Neural progenitor cell (in vitro differentiated cells): ENCODE measurements around the gene PPP5C. TPM values are rescaled to one million over a fixed set of nuclear protein-coding genes. Genes with fewer than 3 reads are reported as not detected.
"Not testable (repeated sequence)": the region's sequence is repeated elsewhere in the genome, so short reads cannot be mapped to it uniquely, and the experiment has no call there.

Experiments
- DNase-seq: peaks from one replicate; pipeline ENCODE4 v3.0.0-alpha.2; 2016; ENCODE audit warnings: low spot score
- H2AFZ ChIP-seq: fragments of 200-600 bp; sonication (generic); replicated peaks from 2 replicates; pipeline ENCODE4 v1.6.1; 2016; ENCODE audit warnings: antibody characterized with exemption
- H3F3A ChIP-seq: fragments of 200-600 bp; sonication (generic); 2 replicates; pipeline ENCODE4 v1.6.1; 2016; ENCODE audit warnings: antibody characterized with exemption, low read depth
- H3K27ac ChIP-seq: fragments of 200-600 bp; sonication (generic); 2 replicates; pipeline ENCODE4 v1.5.1; 2016; ENCODE audit warnings: mild to moderate bottlenecking
- H3K27me3 ChIP-seq: fragments of 200-600 bp; sonication (generic); 2 replicates; pipeline ENCODE4 v1.6.1; 2016; ENCODE audit warnings: mild to moderate bottlenecking, moderate library complexity
- H3K36me3 ChIP-seq: fragments of 200-600 bp; sonication (generic); 2 replicates; pipeline ENCODE4 v1.5.1; 2016
- H3K4me1 ChIP-seq: fragments of 200-600 bp; sonication (generic); 2 replicates; pipeline ENCODE4 v1.6.1; 2016; ENCODE audit warnings: mixed run types
- H3K4me2 ChIP-seq: fragments of 200-600 bp; sonication (generic); 2 replicates; pipeline ENCODE4 v1.6.1; 2016
- H3K4me3 ChIP-seq: fragments of 200-600 bp; sonication (generic); 2 replicates; pipeline ENCODE4 v1.5.1; 2016
- H3K79me2 ChIP-seq: fragments of 200-600 bp; sonication (generic); 2 replicates; pipeline ENCODE4 v1.6.1; 2016; ENCODE audit warnings: low read depth
- H3K9ac ChIP-seq: fragments of 200-600 bp; sonication (generic); 2 replicates; pipeline ENCODE4 v1.6.1; 2016
- H3K9me3 ChIP-seq: fragments of 200-600 bp; sonication (generic); 2 replicates; pipeline ENCODE4 v1.5.1; 2016; ENCODE audit warnings: low read depth
- H4K20me1 ChIP-seq: fragments of 200-600 bp; sonication (generic); 2 replicates; pipeline ENCODE4 v1.6.1; 2016; ENCODE audit warnings: low read depth
- H3K27ac Mint-ChIP-seq: 3 replicates; pipeline ENCODE4 v1.8.0; 2021; ENCODE audit warnings: mixed read lengths
- H3K27me3 Mint-ChIP-seq: 2 replicates; pipeline ENCODE4 v1.8.0; 2022; ENCODE audit warnings: low read depth, mild to moderate bottlenecking, inconsistent platforms, moderate library complexity, mixed read lengths; ENCODE audit not compliant: insufficient read depth
- H3K36me3 Mint-ChIP-seq: 3 replicates; pipeline ENCODE4 v1.8.0; 2021; ENCODE audit warnings: mixed read lengths
- H3K4me1 Mint-ChIP-seq: 3 replicates; pipeline ENCODE4 v1.8.0; 2021; ENCODE audit warnings: mixed read lengths
- H3K4me3 Mint-ChIP-seq: 3 replicates; pipeline ENCODE4 v1.8.0; 2021; ENCODE audit warnings: mild to moderate bottlenecking, moderate library complexity, mixed read lengths
- H3K9me3 Mint-ChIP-seq: 3 replicates; pipeline ENCODE4 v1.8.0; 2020; ENCODE audit warnings: mixed read lengths
- CTCF ChIP-seq: fragments of 200-600 bp; sonication (generic); IDR thresholded peaks from 2 replicates; pipeline ENCODE4 v1.5.1; 2017; ENCODE audit warnings: antibody characterized with exemption, mild to moderate bottlenecking
- EZH2 ChIP-seq: fragments of 200-600 bp; sonication (generic); IDR thresholded peaks from 2 replicates; pipeline ENCODE4 v1.6.1; 2017; ENCODE audit warnings: antibody characterized with exemption, mild to moderate bottlenecking, moderate library complexity
- EZH2phosphoT487 ChIP-seq: fragments of 200-600 bp; sonication (generic); IDR thresholded peaks from 2 replicates; pipeline ENCODE4 v1.6.1; 2017; ENCODE audit warnings: antibody characterized with exemption
- total RNA-seq: library from RNA; depleted of rRNA; stranded (reverse); fragments of >200 nt; gene quantifications from 2 replicates; pipeline ENCODE4 v1.2.3, GENCODE V29; 2015; ENCODE audit warnings: low replicate concordance

PPP5C gene
- total RNA-seq, 1 donor from 2014 or later: 63.5 TPM

GRCh38 chr19:46374536-46375475, 27.9 kb downstream of the PPP5C start:
- H3K4me1 ChIP-seq: peaks cover 20% of the 10 kb centered on the region
- H2AFZ ChIP-seq: no peak overlapping the region
- H3F3A ChIP-seq: peaks cover 19% of the 10 kb centered on the region
- peaks cover 7% of the 10 kb centered on the region for H3K36me3 ChIP-seq
- H3K9ac ChIP-seq: no peak overlapping the region
- TF ChIP-seq EZH2phosphoT487: no peak
- no peak for TF ChIP-seq EZH2
- no peak for TF ChIP-seq CTCF
- Mint-ChIP-seq H3K4me1 (peaks cover 27% of the 10 kb centered on the region), H3K4me3 (no peak overlapping the region), H3K36me3 (peaks cover 27% of the 10 kb centered on the region), H3K27me3 (peaks cover 5% of the 10 kb centered on the region), H3K9me3 (no peaks in the 10 kb centered on the region), H3K27ac (no peak overlapping the region)
- peaks cover 55% of the 10 kb centered on the region for H3K79me2 ChIP-seq
- H4K20me1 ChIP-seq: peaks cover 34% of the 10 kb centered on the region
- no peak overlapping the region for H3K4me3 ChIP-seq
- no peaks in the 10 kb centered on the region for H3K27me3 ChIP-seq
- H3K9me3 ChIP-seq: no peaks in the 10 kb centered on the region
- H3K4me2 ChIP-seq: no peak overlapping the region
- DNase-seq: no peak
- H3K27ac ChIP-seq: peak overlapping the region; percentile 90

GRCh38 chr19:46375476-46376067, 28.7 kb downstream of the PPP5C start:
- H3K79me2 ChIP-seq: peaks cover 57% of the 10 kb centered on the region
- H4K20me1 ChIP-seq: peaks cover 34% of the 10 kb centered on the region
- Mint-ChIP-seq H3K4me1 (peaks cover 27% of the 10 kb centered on the region), H3K36me3 (peaks cover 31% of the 10 kb centered on the region)
- H3K4me3 ChIP-seq, DNase-seq, H3K27me3 ChIP-seq, H3K27ac Mint-ChIP-seq, H3K27me3 Mint-ChIP-seq, H3K9me3 Mint-ChIP-seq, H3K9me3 ChIP-seq, H3K4me2 ChIP-seq, H3K27ac ChIP-seq, H2AFZ ChIP-seq, H3K9ac ChIP-seq, H3K4me3 Mint-ChIP-seq: not testable (repeated sequence)
- H3F3A ChIP-seq: peaks cover 19% of the 10 kb centered on the region
- peaks cover 13% of the 10 kb centered on the region for H3K36me3 ChIP-seq
- H3K4me1 ChIP-seq: peaks cover 20% of the 10 kb centered on the region

- DNase-seq: no peak
- no peak overlapping the region for H3K9ac ChIP-seq
- peaks cover 35% of the 10 kb centered on the region for H3K36me3 Mint-ChIP-seq
- H3K79me2 ChIP-seq: peaks cover 62% of the 10 kb centered on the region
- peaks cover 5% of the 10 kb centered on the region for H3K27me3 Mint-ChIP-seq
- H3K9me3 ChIP-seq: peaks cover 4% of the 10 kb centered on the region
- H3K27ac ChIP-seq: no peak overlapping the region
- no peak overlapping the region for H3K4me3 Mint-ChIP-seq
- TF ChIP-seq EZH2phosphoT487 (no peak), CTCF (no peak), EZH2 (no peak)
- no peak overlapping the region for H3K27ac Mint-ChIP-seq
- peaks cover 20% of the 10 kb centered on the region for H3K4me1 ChIP-seq
- peaks cover 14% of the 10 kb centered on the region for H3K36me3 ChIP-seq
- H3K9me3 Mint-ChIP-seq: peaks cover 2% of the 10 kb centered on the region
- H3F3A ChIP-seq: peaks cover 19% of the 10 kb centered on the region
- peaks cover 23% of the 10 kb centered on the region for H3K4me1 Mint-ChIP-seq
- no peak overlapping the region for H2AFZ ChIP-seq
- H3K4me3 ChIP-seq: no peak overlapping the region
- peaks cover 31% of the 10 kb centered on the region for H4K20me1 ChIP-seq
- H3K4me2 ChIP-seq: no peak overlapping the region
- no peaks in the 10 kb centered on the region for H3K27me3 ChIP-seq
Measured at GRCh38 chr19:46376241-46377153, 29.6 kb downstream of the PPP5C start.
